Measurements from ENCODE around the gene GNAT1.
A peak's percentile ranks its signal among the peaks of the same experiment; 100 is the strongest.

Gene GNAT1

GRCh38 chr3:50187750-50188149 is 3.7 kb upstream of the GNAT1 start:
- DNase-seq (ENCODE audit: low read depth, low spot score) = no peak
- ChIA-PET CTCF (interaction anchor here (1.4 to 21.6 kb wide), 4 partner anchors 14 to 348 kb away, joined by 3 to 1029 read pairs (median 550); partner anchors contain the start of gene SLC38A3), POLR2A (no interaction called here)
- H3K4me3 ChIP-seq (ENCODE audit: low read depth, low read length) = no peak overlapping the region
- TF ChIP-seq CTCF (IDR thresholded peaks at IDR 0.05; ENCODE audit: insufficient read depth, low read length, missing control alignments) = no peak

GRCh38 chr3:50189274-50189673 is 2.1 kb upstream of the GNAT1 start:
- DNase-seq (ENCODE audit: low read depth, low spot score) = peak; percentile 31
- ChIA-PET CTCF (interaction anchor here (0.8 to 21.6 kb wide), 14 partner anchors 16 to 350 kb away, joined by 3 to 1029 read pairs (median 4); partner anchors contain the start of genes LSMEM2 and SLC38A3), POLR2A (interaction anchor here (1.0 kb wide), 1 partner anchor 69 kb away, joined by 5 read pairs; no protein-coding TSS in a partner anchor)
- H3K4me3 ChIP-seq (ENCODE audit: low read depth, low read length) = no peak overlapping the region
- peak; percentile 94 for TF ChIP-seq CTCF (IDR thresholded peaks at IDR 0.05; ENCODE audit: insufficient read depth, low read length, missing control alignments)

- CTCF ChIA-PET = interaction anchor here (0.8 to 21.6 kb wide), 12 partner anchors 16 to 134 kb away, joined by 3 to 1029 read pairs (median 7); partner anchors contain the start of genes LSMEM2, SEMA3B and SLC38A3
Observed at GRCh38 chr3:50189989-50190388, 1.4 kb upstream of the GNAT1 start.

GRCh38 chr3:50192124-50192523 is 714 bp downstream of the GNAT1 start:
- ChIA-PET POLR2A (no interaction called here), CTCF (interaction anchor here (0.8 to 21.6 kb wide), 22 partner anchors 18 to 389 kb away, joined by 3 to 1029 read pairs (median 8); partner anchors contain the start of genes GNAI2, HYAL2, IFRD2 and INKA1)
- TF ChIP-seq CTCF (IDR thresholded peaks at IDR 0.05; ENCODE audit: insufficient read depth, low read length, missing control alignments) = no peak
- DNase-seq (ENCODE audit: low read depth, low spot score) = no peak
- no peak overlapping the region for H3K4me3 ChIP-seq (ENCODE audit: low read depth, low read length)

More at GRCh38 chr3:50189989-50190388, 1.4 kb upstream of the GNAT1 start:
- TF ChIP-seq CTCF (IDR thresholded peaks at IDR 0.05; ENCODE audit: insufficient read depth, low read length, missing control alignments) = no peak
- POLR2A ChIA-PET = no interaction called here
- DNase-seq (ENCODE audit: low read depth, low spot score) = no peak
- H3K4me3 ChIP-seq (ENCODE audit: low read depth, low read length) = no peak overlapping the region

- no peak overlapping the region for H3K4me3 ChIP-seq (ENCODE audit: low read depth, low read length)
- ChIA-PET POLR2A (no interaction called here), CTCF (interaction anchor here (0.8 to 21.6 kb wide), 20 partner anchors 19 to 172 kb away, joined by 3 to 1029 read pairs (median 14); partner anchors contain the start of genes GNAI2, HYAL2, IFRD2 and LSMEM2)
- peak; percentile 84 for TF ChIP-seq CTCF (IDR thresholded peaks at IDR 0.05; ENCODE audit: insufficient read depth, low read length, missing control alignments)
- DNase-seq (ENCODE audit: low read depth, low spot score) = no peak
Observed at GRCh38 chr3:50192689-50193141, 1.3 kb downstream of the GNAT1 start.

- ChIA-PET CTCF (interaction anchor here (0.8 to 21.6 kb wide), 17 partner anchors 20 to 141 kb away, joined by 3 to 1029 read pairs (median 29); partner anchors contain the start of genes GNAI2, HYAL2, HYAL3 and IFRD2), POLR2A (no interaction called here)
- H3K4me3 ChIP-seq (ENCODE audit: low read depth, low read length) = no peak overlapping the region
- no peak for DNase-seq (ENCODE audit: low read depth, low spot score)
- no peak for TF ChIP-seq CTCF (IDR thresholded peaks at IDR 0.05; ENCODE audit: insufficient read depth, low read length, missing control alignments)
Observed at GRCh38 chr3:50193286-50193685, 1.9 kb downstream of the GNAT1 start.
